ENCODE results near the gene RILP. TPM values are rescaled to one million over a fixed set of nuclear protein-coding genes. Genes with fewer than 3 reads are reported as not detected.

RILP gene
- total and polyA plus RNA-seq, 10 of the 15 experiments (the other 5 are each of a cell fraction or from before 2014, with no cell fraction given), result 0.60 to 6.1 (median 3.3) TPM; not detected in 1

DNA sequence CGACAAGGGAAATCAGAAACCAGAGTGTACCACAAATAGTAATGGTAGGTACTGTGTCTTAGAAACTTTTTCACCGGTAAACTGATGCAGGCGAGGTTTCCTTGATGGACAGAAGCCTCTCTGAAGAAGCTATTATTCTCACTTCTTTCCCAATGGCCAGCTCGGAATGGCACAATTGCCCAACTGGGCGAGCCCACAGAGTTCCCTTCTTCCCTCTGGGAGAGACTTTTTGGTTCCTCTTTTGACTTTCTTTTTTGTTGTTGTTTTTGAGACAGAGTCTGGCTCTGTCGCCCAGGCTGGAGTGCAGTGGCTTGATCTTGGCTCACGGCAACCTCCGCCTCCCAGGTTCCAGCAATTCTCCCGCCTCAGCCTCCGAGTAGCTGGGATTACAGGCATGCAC is 38.0 kb downstream of the RILP start:
- DNase-seq (ENCODE audit: low read depth, low spot score), result no peak

DNA sequence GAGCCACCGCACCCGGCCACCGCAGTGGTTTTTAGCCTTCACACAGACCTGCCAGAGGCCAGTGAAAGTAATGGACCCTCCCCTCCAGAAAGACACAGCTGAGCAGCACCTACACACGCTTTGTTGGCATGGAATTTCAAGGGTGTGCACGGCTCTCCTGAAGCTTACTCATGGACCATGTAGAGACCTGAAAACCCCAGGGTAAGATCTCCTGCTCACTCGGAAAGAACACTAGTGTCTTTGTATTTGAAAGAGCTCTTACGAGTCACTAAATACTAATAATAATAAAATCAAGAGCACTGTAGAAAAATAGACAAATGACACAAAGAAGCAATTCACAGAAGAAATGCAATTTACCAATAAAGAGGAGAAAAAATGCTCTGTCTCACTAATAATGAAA is 41.0 kb downstream of the RILP start:
- H3K4me2 ChIP-seq (ENCODE audit: control insufficient read depth, insufficient read depth), result no peak overlapping the region
- no peaks in the 10 kb centered on the region for H3K27me3 ChIP-seq (replicated peaks in 1 of 2; ENCODE audit: control insufficient read depth in 2 of 2, insufficient read depth in 2 of 2, low read length in 1 of 2)
- H3K9me3 ChIP-seq (replicated peaks; ENCODE audit: control insufficient read depth, insufficient read depth, low read length), result no peaks in the 10 kb centered on the region
- BruUV-seq (replicated peaks), result no TSS peak
- no peak overlapping the region for H2AFZ ChIP-seq (ENCODE audit: control insufficient read depth, low read depth, low read length)
- H3K36me3 ChIP-seq (ENCODE audit: control insufficient read depth in 2 of 2, insufficient read depth in 2 of 2, low read length in 1 of 2), result no peaks in the 10 kb centered on the region
- RAD21 ChIA-PET (ENCODE audit: unreplicated experiment), result interaction anchor here (2.8 to 6.8 kb wide), 3 partner anchors 19 to 35 kb away, joined by 18 to 86 read pairs (median 24); partner anchors contain the start of gene SLC43A2
- ATAC-seq (no peak), FAIRE-seq (no peak), DNase-seq (ENCODE audit: low read depth, low spot score) (no peak)
- SMC1A ChIA-PET (ENCODE audit: uncharacterized antibody, unreplicated experiment), result interaction anchor here (1.5 to 5.0 kb wide), 4 partner anchors 17 to 109 kb away, joined by 5 to 34 read pairs (median 21); no protein-coding TSS in a partner anchor
- H3K4me3 ChIP-seq, result no peak overlapping the region
- whole genome bisulfite sequencing (ENCODE audit: insufficient coverage, insufficient replicate concordance, low lambda C conversion rate, missing lambda C conversion rate), result 85% methylated on average over 7 of the region's 7 CpGs
- peaks cover 31% of the 10 kb centered on the region for H3K4me1 ChIP-seq (ENCODE audit: control insufficient read depth, insufficient read depth, low read length)
- POLR2A ChIA-PET, result interaction anchor here (0.5 to 1.8 kb wide), 5 partner anchors 17 to 106 kb away, joined by 3 to 6 read pairs (median 3); partner anchors contain the start of gene PITPNA
- H4K20me1 ChIP-seq (ENCODE audit: control insufficient read depth, insufficient read depth), result no peaks in the 10 kb centered on the region
- no peaks in the 10 kb centered on the region for H3K79me2 ChIP-seq (ENCODE audit: control insufficient read depth, insufficient read depth, low read length)
- no peak overlapping the region for H3K9ac ChIP-seq (ENCODE audit: control insufficient read depth, insufficient read depth, low read length)
- no peak overlapping the region for H3K27ac ChIP-seq (ENCODE audit: control insufficient read depth, insufficient read depth)
- CTCF ChIA-PET, result interaction anchor here (1.5 to 4.5 kb wide), 6 partner anchors 10 to 40 kb away, joined by 3 to 37 read pairs (median 16); partner anchors contain the start of genes RILP and SLC43A2
- intact Hi-C loops (cut with micrococcal nuclease; ENCODE audit: unreplicated experiment), result no loop called here
- in situ Hi-C loops (cut with MboI), result no loop called here
- TF ChIP-seq POLR2AphosphoS2 (IDR thresholded peaks at IDR 0.05; ENCODE audit: low read depth, low read length) (no peak), POLR2A (IDR thresholded peaks at IDR 0.05; ENCODE audit: low read depth, low read length) (no peak), JUNB (IDR thresholded peaks at IDR 0.05) (no peak), EED (IDR thresholded peaks at IDR 0.05; ENCODE audit: low read depth) (no peak), SREBF1 (IDR thresholded peaks at IDR 0.05; ENCODE audit: low read length) (no peak), ZNF24 (IDR thresholded peaks at IDR 0.05) (no peak)
- TF ChIP-seq, protein P1, sequence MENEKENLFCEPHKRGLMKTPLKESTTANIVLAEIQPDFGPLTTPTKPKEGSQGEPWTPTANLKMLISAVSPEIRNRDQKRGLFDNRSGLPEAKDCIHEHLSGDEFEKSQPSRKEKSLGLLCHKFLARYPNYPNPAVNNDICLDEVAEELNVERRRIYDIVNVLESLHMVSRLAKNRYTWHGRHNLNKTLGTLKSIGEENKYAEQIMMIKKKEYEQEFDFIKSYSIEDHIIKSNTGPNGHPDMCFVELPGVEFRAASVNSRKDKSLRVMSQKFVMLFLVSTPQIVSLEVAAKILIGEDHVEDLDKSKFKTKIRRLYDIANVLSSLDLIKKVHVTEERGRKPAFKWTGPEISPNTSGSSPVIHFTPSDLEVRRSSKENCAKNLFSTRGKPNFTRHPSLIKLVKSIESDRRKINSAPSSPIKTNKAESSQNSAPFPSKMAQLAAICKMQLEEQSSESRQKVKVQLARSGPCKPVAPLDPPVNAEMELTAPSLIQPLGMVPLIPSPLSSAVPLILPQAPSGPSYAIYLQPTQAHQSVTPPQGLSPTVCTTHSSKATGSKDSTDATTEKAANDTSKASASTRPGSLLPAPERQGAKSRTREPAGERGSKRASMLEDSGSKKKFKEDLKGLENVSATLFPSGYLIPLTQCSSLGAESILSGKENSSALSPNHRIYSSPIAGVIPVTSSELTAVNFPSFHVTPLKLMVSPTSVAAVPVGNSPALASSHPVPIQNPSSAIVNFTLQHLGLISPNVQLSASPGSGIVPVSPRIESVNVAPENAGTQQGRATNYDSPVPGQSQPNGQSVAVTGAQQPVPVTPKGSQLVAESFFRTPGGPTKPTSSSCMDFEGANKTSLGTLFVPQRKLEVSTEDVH (IDR thresholded peaks at IDR 0.05; ENCODE audit: low read depth, partially characterized antibody), result no peak
- TF ChIP-seq, protein P2, sequence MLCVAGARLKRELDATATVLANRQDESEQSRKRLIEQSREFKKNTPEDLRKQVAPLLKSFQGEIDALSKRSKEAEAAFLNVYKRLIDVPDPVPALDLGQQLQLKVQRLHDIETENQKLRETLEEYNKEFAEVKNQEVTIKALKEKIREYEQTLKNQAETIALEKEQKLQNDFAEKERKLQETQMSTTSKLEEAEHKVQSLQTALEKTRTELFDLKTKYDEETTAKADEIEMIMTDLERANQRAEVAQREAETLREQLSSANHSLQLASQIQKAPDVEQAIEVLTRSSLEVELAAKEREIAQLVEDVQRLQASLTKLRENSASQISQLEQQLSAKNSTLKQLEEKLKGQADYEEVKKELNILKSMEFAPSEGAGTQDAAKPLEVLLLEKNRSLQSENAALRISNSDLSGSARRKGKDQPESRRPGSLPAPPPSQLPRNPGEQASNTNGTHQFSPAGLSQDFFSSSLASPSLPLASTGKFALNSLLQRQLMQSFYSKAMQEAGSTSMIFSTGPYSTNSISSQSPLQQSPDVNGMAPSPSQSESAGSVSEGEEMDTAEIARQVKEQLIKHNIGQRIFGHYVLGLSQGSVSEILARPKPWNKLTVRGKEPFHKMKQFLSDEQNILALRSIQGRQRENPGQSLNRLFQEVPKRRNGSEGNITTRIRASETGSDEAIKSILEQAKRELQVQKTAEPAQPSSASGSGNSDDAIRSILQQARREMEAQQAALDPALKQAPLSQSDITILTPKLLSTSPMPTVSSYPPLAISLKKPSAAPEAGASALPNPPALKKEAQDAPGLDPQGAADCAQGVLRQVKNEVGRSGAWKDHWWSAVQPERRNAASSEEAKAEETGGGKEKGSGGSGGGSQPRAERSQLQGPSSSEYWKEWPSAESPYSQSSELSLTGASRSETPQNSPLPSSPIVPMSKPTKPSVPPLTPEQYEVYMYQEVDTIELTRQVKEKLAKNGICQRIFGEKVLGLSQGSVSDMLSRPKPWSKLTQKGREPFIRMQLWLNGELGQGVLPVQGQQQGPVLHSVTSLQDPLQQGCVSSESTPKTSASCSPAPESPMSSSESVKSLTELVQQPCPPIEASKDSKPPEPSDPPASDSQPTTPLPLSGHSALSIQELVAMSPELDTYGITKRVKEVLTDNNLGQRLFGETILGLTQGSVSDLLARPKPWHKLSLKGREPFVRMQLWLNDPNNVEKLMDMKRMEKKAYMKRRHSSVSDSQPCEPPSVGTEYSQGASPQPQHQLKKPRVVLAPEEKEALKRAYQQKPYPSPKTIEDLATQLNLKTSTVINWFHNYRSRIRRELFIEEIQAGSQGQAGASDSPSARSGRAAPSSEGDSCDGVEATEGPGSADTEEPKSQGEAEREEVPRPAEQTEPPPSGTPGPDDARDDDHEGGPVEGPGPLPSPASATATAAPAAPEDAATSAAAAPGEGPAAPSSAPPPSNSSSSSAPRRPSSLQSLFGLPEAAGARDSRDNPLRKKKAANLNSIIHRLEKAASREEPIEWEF (IDR thresholded peaks at IDR 0.05; ENCODE audit: insufficient replicate concordance, low read depth, low read length), result no peak

More for the DNA sequence above, 38.0 kb downstream of the RILP start:
- 84% methylated on average over 10 of the region's 10 CpGs for WGBS (ENCODE audit: insufficient coverage, insufficient replicate concordance, low lambda C conversion rate, missing lambda C conversion rate)
- H3K79me2 ChIP-seq (ENCODE audit: control insufficient read depth, insufficient read depth, low read length), result no peaks in the 10 kb centered on the region
- TF ChIP-seq EP300 (IDR thresholded peaks at IDR 0.05; ENCODE audit: borderline replicate concordance in 1 of 2, control insufficient read depth in 1 of 2, low read depth in 2 of 2, low read length in 2 of 2), result no peak
- TF ChIP-seq PAX8 (IDR thresholded peaks at IDR 0.05), result no peak
- no peak overlapping the region for H3K9ac ChIP-seq (ENCODE audit: control insufficient read depth, insufficient read depth, low read length)
- ChIA-PET POLR2A (no interaction called here), SMC1A (ENCODE audit: uncharacterized antibody, unreplicated experiment) (interaction anchor here (0.8 to 1.4 kb wide), 2 partner anchors 13 to 38 kb away, joined by 3 to 4 read pairs; no protein-coding TSS in a partner anchor), CTCF (interaction anchor here (0.6 to 1.6 kb wide), 3 partner anchors 15 to 250 kb away, joined by 3 read pairs; no protein-coding TSS in a partner anchor), RAD21 (ENCODE audit: unreplicated experiment) (interaction anchor here (0.8 kb wide), 1 partner anchor 247 kb away, joined by 3 read pairs; no protein-coding TSS in a partner anchor)
- H3K9me3 ChIP-seq (replicated peaks; ENCODE audit: control insufficient read depth, insufficient read depth, low read length), result no peaks in the 10 kb centered on the region
- H3K27ac ChIP-seq (ENCODE audit: control insufficient read depth, insufficient read depth), result no peak overlapping the region
- H3K4me1 ChIP-seq (ENCODE audit: control insufficient read depth, insufficient read depth, low read length), result peaks cover 17% of the 10 kb centered on the region
- BruUV-seq (replicated peaks), result no TSS peak
- in situ Hi-C loops (cut with MboI) (no loop called here), intact Hi-C loops (cut with micrococcal nuclease; ENCODE audit: unreplicated experiment) (no loop called here)
- ATAC-seq (no peak), FAIRE-seq (no peak)
- no peak overlapping the region for H3K4me2 ChIP-seq (ENCODE audit: control insufficient read depth, insufficient read depth)
- H3K36me3 ChIP-seq (ENCODE audit: control insufficient read depth in 2 of 2, insufficient read depth in 2 of 2, low read length in 1 of 2), result no peaks in the 10 kb centered on the region
- no peak overlapping the region for H3K4me3 ChIP-seq
- H4K20me1 ChIP-seq (ENCODE audit: control insufficient read depth, insufficient read depth), result no peaks in the 10 kb centered on the region
- H3K27me3 ChIP-seq (replicated peaks in 1 of 2; ENCODE audit: control insufficient read depth in 2 of 2, insufficient read depth in 2 of 2, low read length in 1 of 2), result no peaks in the 10 kb centered on the region
- H2AFZ ChIP-seq (ENCODE audit: control insufficient read depth, low read depth, low read length), result no peak overlapping the region

Data from GM12878 (cell line).